Prostate gland (tissue), 2 donors: ENCODE measurements around the gene UGCG.

Experiments used
- POLR2A ChIP-seq: fragments of 450-650 bp; IDR thresholded peaks from one replicate; pipeline ENCODE4 v1.6.1; 2016; ENCODE audit warnings: antibody characterized with exemption, mild to moderate bottlenecking
- TF ChIP-seq, protein P1 (sequence below), 4 experiments: fragments of 200-600 bp in 2 of 4; fragments of 450-650 bp in 2 of 4; sonication (generic) in 2 of 4; IDR thresholded peaks; 1 replicate in 3 of 4; 2 replicates in 1 of 4; pipeline ENCODE4 v1.5.1; 2016 to 2019; ENCODE audit warnings: antibody characterized with exemption in 4 of 4, mild to moderate bottlenecking in 2 of 4, moderate library complexity in 2 of 4

- TF ChIP-seq, protein P1, sequence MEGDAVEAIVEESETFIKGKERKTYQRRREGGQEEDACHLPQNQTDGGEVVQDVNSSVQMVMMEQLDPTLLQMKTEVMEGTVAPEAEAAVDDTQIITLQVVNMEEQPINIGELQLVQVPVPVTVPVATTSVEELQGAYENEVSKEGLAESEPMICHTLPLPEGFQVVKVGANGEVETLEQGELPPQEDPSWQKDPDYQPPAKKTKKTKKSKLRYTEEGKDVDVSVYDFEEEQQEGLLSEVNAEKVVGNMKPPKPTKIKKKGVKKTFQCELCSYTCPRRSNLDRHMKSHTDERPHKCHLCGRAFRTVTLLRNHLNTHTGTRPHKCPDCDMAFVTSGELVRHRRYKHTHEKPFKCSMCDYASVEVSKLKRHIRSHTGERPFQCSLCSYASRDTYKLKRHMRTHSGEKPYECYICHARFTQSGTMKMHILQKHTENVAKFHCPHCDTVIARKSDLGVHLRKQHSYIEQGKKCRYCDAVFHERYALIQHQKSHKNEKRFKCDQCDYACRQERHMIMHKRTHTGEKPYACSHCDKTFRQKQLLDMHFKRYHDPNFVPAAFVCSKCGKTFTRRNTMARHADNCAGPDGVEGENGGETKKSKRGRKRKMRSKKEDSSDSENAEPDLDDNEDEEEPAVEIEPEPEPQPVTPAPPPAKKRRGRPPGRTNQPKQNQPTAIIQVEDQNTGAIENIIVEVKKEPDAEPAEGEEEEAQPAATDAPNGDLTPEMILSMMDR (IDR thresholded peaks at IDR 0.05): no peak
- no peak for TF ChIP-seq POLR2A
Measured at GRCh38 chr9:111974092-111974681, 77.6 kb downstream of the UGCG start.
